ENCODE results near the gene TLR1. TPM values are rescaled to one million over a fixed set of nuclear protein-coding genes. Genes with fewer than 3 reads are reported as not detected.
"Not testable (repeated sequence)": the region's sequence is repeated elsewhere in the genome, so short reads cannot be mapped to it uniquely, and the experiment has no call there.

The TLR1 gene
- total RNA-seq, 1 donor from 2014 or later = 43.0 TPM

- no peak overlapping the region for H3K4me3 Mint-ChIP-seq
Measured at GRCh38 chr4:38774181-38774955, 30.2 kb downstream of the TLR1 start.

GRCh38 chr4:38770281-38770680 lies 34.3 kb downstream of the TLR1 start:
- POLR2A ChIA-PET = interaction anchor here (1.6 to 7.8 kb wide), 4 partner anchors 8 to 85 kb away, joined by 5 to 81 read pairs (median 12); partner anchors contain the start of gene TLR10
- peaks cover 80% of the 10 kb centered on the region for H3K4me1 Mint-ChIP-seq
- H3K4me3 Mint-ChIP-seq; ATAC-seq (ENCODE audit: low read depth); H3K27me3 Mint-ChIP-seq; DNase-seq; intact Hi-C loops (cut with micrococcal nuclease): not testable (repeated sequence)
- H3K36me3 Mint-ChIP-seq (ENCODE audit: low read depth) = peaks cover 50% of the 10 kb centered on the region
- CTCF ChIA-PET = interaction anchor here (1.0 to 3.7 kb wide), 3 partner anchors 11 to 39 kb away, joined by 3 to 25 read pairs (median 5); partner anchors contain the start of gene TLR10
- H3K9me3 Mint-ChIP-seq = peaks cover 14% of the 10 kb centered on the region
- H3K27ac Mint-ChIP-seq = peak overlapping the region; percentile 79

More at GRCh38 chr4:38774181-38774955, 30.2 kb downstream of the TLR1 start:
- TF ChIP-seq, protein P1, sequence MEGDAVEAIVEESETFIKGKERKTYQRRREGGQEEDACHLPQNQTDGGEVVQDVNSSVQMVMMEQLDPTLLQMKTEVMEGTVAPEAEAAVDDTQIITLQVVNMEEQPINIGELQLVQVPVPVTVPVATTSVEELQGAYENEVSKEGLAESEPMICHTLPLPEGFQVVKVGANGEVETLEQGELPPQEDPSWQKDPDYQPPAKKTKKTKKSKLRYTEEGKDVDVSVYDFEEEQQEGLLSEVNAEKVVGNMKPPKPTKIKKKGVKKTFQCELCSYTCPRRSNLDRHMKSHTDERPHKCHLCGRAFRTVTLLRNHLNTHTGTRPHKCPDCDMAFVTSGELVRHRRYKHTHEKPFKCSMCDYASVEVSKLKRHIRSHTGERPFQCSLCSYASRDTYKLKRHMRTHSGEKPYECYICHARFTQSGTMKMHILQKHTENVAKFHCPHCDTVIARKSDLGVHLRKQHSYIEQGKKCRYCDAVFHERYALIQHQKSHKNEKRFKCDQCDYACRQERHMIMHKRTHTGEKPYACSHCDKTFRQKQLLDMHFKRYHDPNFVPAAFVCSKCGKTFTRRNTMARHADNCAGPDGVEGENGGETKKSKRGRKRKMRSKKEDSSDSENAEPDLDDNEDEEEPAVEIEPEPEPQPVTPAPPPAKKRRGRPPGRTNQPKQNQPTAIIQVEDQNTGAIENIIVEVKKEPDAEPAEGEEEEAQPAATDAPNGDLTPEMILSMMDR (IDR thresholded peaks at IDR 0.05) = no peak
- Mint-ChIP-seq H3K9me3 (peaks cover 11% of the 10 kb centered on the region), H3K4me1 (peaks cover 78% of the 10 kb centered on the region), H3K27me3 (no peaks in the 10 kb centered on the region), H3K36me3 (ENCODE audit: low read depth) (peaks cover 65% of the 10 kb centered on the region), H3K27ac (peak overlapping the region; percentile 50)
- ATAC-seq (ENCODE audit: low read depth) (no peak), DNase-seq (no peak)
- POLR2A ChIA-PET = interaction anchor here (1.2 to 1.5 kb wide), 3 partner anchors 8 to 30 kb away, joined by 4 to 8 read pairs (median 4); partner anchors contain the start of gene TLR10
- intact Hi-C loops (cut with micrococcal nuclease) = loop anchor here (1.0 kb wide), 1 partner anchor 9 kb away; no protein-coding TSS in a partner anchor
- CTCF ChIA-PET = interaction anchor here (2.5 kb wide), 1 partner anchor 12 kb away, joined by 8 read pairs; no protein-coding TSS in a partner anchor

- ATAC-seq (ENCODE audit: low read depth) = peak; percentile 40
- intact Hi-C loops (cut with micrococcal nuclease) = loop anchor here (1.0 to 10.0 kb wide), 2 partner anchors 9 to 865 kb away; partner anchors contain the start of gene SMIM14
- Mint-ChIP-seq H3K27me3 (no peaks in the 10 kb centered on the region), H3K9me3 (peaks cover 14% of the 10 kb centered on the region), H3K27ac (peak overlapping the region; percentile 79), H3K4me3 (no peak overlapping the region), H3K4me1 (peaks cover 80% of the 10 kb centered on the region), H3K36me3 (ENCODE audit: low read depth) (peaks cover 46% of the 10 kb centered on the region)
- TF ChIP-seq, protein P1 (IDR thresholded peaks at IDR 0.05) = no peak
- ChIA-PET CTCF (interaction anchor here (1.0 to 3.7 kb wide), 3 partner anchors 10 to 39 kb away, joined by 3 to 25 read pairs (median 5); partner anchors contain the start of gene TLR10), POLR2A (interaction anchor here (1.6 to 7.8 kb wide), 4 partner anchors 8 to 86 kb away, joined by 5 to 81 read pairs (median 12); partner anchors contain the start of gene TLR10)
- no peak for DNase-seq
Measured at GRCh38 chr4:38769857-38770256, 34.7 kb downstream of the TLR1 start.

DNA sequence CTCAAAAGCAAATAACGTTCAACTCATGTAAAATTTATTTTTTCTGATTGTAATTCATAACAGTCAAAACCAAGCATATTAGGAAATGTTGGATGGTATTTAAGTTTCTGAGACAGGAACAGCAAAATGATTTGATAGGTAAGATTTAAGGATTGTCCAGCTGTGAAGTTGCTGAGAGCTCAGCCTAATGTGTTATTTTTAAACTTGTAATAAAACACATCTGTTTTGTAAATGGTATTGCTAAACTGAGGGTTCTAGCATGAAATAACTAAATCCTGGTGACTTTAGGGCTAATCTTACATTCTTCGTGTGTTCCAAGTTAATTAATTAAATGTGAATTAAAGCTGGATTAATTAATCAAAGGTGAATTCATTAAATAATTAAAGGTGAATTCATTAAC lies 35.1 kb downstream of the TLR1 start:
- no peaks in the 10 kb centered on the region for H3K27me3 Mint-ChIP-seq
- ChIA-PET POLR2A (interaction anchor here (1.6 to 7.8 kb wide), 4 partner anchors 7 to 86 kb away, joined by 5 to 81 read pairs (median 12); partner anchors contain the start of gene TLR10), CTCF (interaction anchor here (1.0 to 3.7 kb wide), 3 partner anchors 12 to 91 kb away, joined by 3 to 25 read pairs (median 6); partner anchors contain the start of gene TLR10)
- H3K4me1 Mint-ChIP-seq = peaks cover 80% of the 10 kb centered on the region
- H3K36me3 Mint-ChIP-seq (ENCODE audit: low read depth) = peaks cover 41% of the 10 kb centered on the region
- peak overlapping the region; percentile 79 for H3K27ac Mint-ChIP-seq
- intact Hi-C loops (cut with micrococcal nuclease) = loop anchor here (1.0 to 10.0 kb wide), 2 partner anchors 10 to 865 kb away; partner anchors contain the start of gene SMIM14
- H3K4me3 Mint-ChIP-seq = no peak overlapping the region
- TF ChIP-seq, protein P1 (IDR thresholded peaks at IDR 0.05) = no peak
- ATAC-seq (ENCODE audit: low read depth) (no peak), DNase-seq (no peak)
- peaks cover 12% of the 10 kb centered on the region for H3K9me3 Mint-ChIP-seq

DNA sequence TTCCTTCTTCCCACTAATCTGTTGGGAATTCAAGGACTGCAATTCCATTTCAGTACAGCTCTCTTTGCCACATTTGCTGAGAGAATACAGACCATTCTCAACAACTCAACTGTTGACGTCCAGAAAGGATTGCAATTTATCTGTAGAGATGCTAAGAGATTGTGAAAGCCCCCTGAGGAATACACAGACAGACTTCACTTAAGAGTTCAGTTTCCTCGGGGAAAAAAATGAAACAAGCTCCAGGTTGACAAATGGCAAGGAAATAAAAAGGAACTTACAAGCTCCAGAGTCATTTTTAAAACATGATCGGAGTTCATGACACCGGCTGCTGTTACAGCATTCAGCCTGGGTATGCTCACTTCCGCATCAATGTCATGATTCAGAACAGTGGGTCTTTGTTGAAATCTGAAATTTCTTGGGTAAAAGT lies 35.6 kb downstream of the TLR1 start:
- TF ChIP-seq, protein P1 (IDR thresholded peaks at IDR 0.05) = no peak
- DNase-seq = no peak
- peaks cover 10% of the 10 kb centered on the region for H3K9me3 Mint-ChIP-seq
- peaks cover 80% of the 10 kb centered on the region for H3K4me1 Mint-ChIP-seq
- peaks cover 37% of the 10 kb centered on the region for H3K36me3 Mint-ChIP-seq (ENCODE audit: low read depth)
- ChIA-PET CTCF (interaction anchor here (1.0 to 3.7 kb wide), 3 partner anchors 13 to 91 kb away, joined by 3 to 25 read pairs (median 6); partner anchors contain the start of gene TLR10), POLR2A (interaction anchor here (0.8 to 7.8 kb wide), 3 partner anchors 9 to 87 kb away, joined by 4 to 81 read pairs (median 9); partner anchors contain the start of genes TLR10 and TLR6)
- intact Hi-C loops (cut with micrococcal nuclease) = loop anchor here (1.0 to 10.0 kb wide), 2 partner anchors 10 to 866 kb away; partner anchors contain the start of gene SMIM14
- H3K27ac Mint-ChIP-seq = peak overlapping the region; percentile 79
- peak; percentile 66 for ATAC-seq (ENCODE audit: low read depth)
- H3K4me3 Mint-ChIP-seq = peak overlapping the region; percentile 30
- no peaks in the 10 kb centered on the region for H3K27me3 Mint-ChIP-seq

DNA sequence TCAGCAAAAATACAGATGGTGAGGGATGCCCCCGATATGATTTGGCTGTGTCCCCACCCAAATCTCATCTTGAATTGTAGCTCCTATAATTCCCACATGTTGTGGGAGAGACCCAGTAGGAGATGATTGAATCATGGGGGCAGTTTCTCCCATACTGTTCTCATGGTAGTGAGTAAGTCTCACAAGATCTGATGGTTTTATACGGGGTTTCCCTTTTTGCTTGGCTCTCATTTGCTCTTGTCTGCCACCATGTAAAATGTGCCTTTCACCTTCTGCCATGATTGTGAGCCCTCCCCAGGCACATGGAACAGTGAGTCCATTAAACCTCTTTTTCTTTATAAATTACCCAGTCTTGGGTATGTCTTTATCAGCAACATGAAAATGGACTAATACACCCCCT lies 37.7 kb downstream of the TLR1 start:
- Mint-ChIP-seq H3K27ac (peak overlapping the region; percentile 53), H3K36me3 (ENCODE audit: low read depth) (peaks cover 27% of the 10 kb centered on the region), H3K4me1 (peaks cover 90% of the 10 kb centered on the region)
- H3K4me3 Mint-ChIP-seq; H3K9me3 Mint-ChIP-seq; DNase-seq; H3K27me3 Mint-ChIP-seq; ATAC-seq (ENCODE audit: low read depth): not testable (repeated sequence)
- POLR2A ChIA-PET = interaction anchor here (7.8 to 8.4 kb wide), 2 partner anchors 14 to 38 kb away, joined by 81 to 140 read pairs; partner anchors contain the start of genes TLR1 and TLR10
- CTCF ChIA-PET = interaction anchor here (10.6 kb wide), 1 partner anchor 16 kb away, joined by 331 read pairs; the partner anchor contains the start of gene TLR10
- intact Hi-C loops (cut with micrococcal nuclease) = loop anchor here (10.0 kb wide), 1 partner anchor 868 kb away; the partner anchor contains the start of gene SMIM14

All from activated B cell treated with CpG ODN at 0.5 μM for 24 hours (primary cell).